Measurements from ENCODE around the gene MRPL47.

MRPL47 gene

GRCh38 chr3:179613807-179614206 is 9.4 kb upstream of the MRPL47 start:
- Histone ChIP-seq H3K27me3 (ENCODE audit: low read depth, low read length) (no peaks in the 10 kb centered on the region), H3K9ac (ENCODE audit: low read length) (no peak overlapping the region), H3K4me3 (ENCODE audit: low read length) (no peak overlapping the region), H4K20me1 (ENCODE audit: insufficient read depth, low read length) (no peaks in the 10 kb centered on the region), H3K27ac (ENCODE audit: low read length) (no peak overlapping the region), H3K4me2 (ENCODE audit: low read length) (no peak overlapping the region), H3K36me3 (replicated peaks; ENCODE audit: low read depth, low read length) (peaks cover 3% of the 10 kb centered on the region), H2AFZ (ENCODE audit: low read depth, low read length) (no peak overlapping the region), H3K9me3 (ENCODE audit: insufficient read depth, low read length) (no peaks in the 10 kb centered on the region), H3K4me1 (ENCODE audit: low read length) (peaks cover 17% of the 10 kb centered on the region), H3K79me2 (ENCODE audit: low read length) (peaks cover 27% of the 10 kb centered on the region)
- no peak for TF ChIP-seq EZH2phosphoT487 (IDR thresholded peaks at IDR 0.05; ENCODE audit: low read depth)
- TF ChIP-seq CTCF (IDR thresholded peaks at IDR 0.05; ENCODE audit: low read depth, low read length) = no peak

- Histone ChIP-seq H3K36me3 (replicated peaks; ENCODE audit: low read depth, low read length) (no peaks in the 10 kb centered on the region), H3K27me3 (ENCODE audit: low read depth, low read length) (no peaks in the 10 kb centered on the region), H3K4me3 (ENCODE audit: low read length) (no peak overlapping the region), H3K9ac (ENCODE audit: low read length) (no peak overlapping the region), H3K9me3 (ENCODE audit: insufficient read depth, low read length) (no peaks in the 10 kb centered on the region), H3K79me2 (ENCODE audit: low read length) (peaks cover 46% of the 10 kb centered on the region), H3K4me1 (ENCODE audit: low read length) (peaks cover 42% of the 10 kb centered on the region), H3K27ac (ENCODE audit: low read length) (no peak overlapping the region), H2AFZ (ENCODE audit: low read depth, low read length) (no peak overlapping the region), H4K20me1 (ENCODE audit: insufficient read depth, low read length) (no peaks in the 10 kb centered on the region), H3K4me2 (ENCODE audit: low read length) (no peak overlapping the region)
- TF ChIP-seq EZH2phosphoT487 (IDR thresholded peaks at IDR 0.05; ENCODE audit: low read depth) (no peak), CTCF (IDR thresholded peaks at IDR 0.05; ENCODE audit: low read depth, low read length) (no peak)
Observed at GRCh38 chr3:179610066-179610465, 5.6 kb upstream of the MRPL47 start.

- peak overlapping the region; percentile 85 for H3K4me2 ChIP-seq (ENCODE audit: low read length)
- H3K4me1 ChIP-seq (ENCODE audit: low read length) = peaks cover 42% of the 10 kb centered on the region
- TF ChIP-seq EZH2phosphoT487 (IDR thresholded peaks at IDR 0.05; ENCODE audit: low read depth) (no peak), CTCF (IDR thresholded peaks at IDR 0.05; ENCODE audit: low read depth, low read length) (no peak)
- peak overlapping the region; percentile 67 for H3K4me3 ChIP-seq (ENCODE audit: low read length)
- H3K27ac ChIP-seq (ENCODE audit: low read length) = peak overlapping the region; percentile 84
- no peaks in the 10 kb centered on the region for H4K20me1 ChIP-seq (ENCODE audit: insufficient read depth, low read length)
- peak overlapping the region; percentile 53 for H3K9ac ChIP-seq (ENCODE audit: low read length)
- H2AFZ ChIP-seq (ENCODE audit: low read depth, low read length) = no peak overlapping the region
- H3K27me3 ChIP-seq (ENCODE audit: low read depth, low read length) = no peaks in the 10 kb centered on the region
- H3K36me3 ChIP-seq (replicated peaks; ENCODE audit: low read depth, low read length) = no peaks in the 10 kb centered on the region
- H3K9me3 ChIP-seq (ENCODE audit: insufficient read depth, low read length) = no peaks in the 10 kb centered on the region
- H3K79me2 ChIP-seq (ENCODE audit: low read length) = peaks cover 54% of the 10 kb centered on the region
Observed at GRCh38 chr3:179608931-179609720, 4.7 kb upstream of the MRPL47 start.

GRCh38 chr3:179606534-179607085 is 2.2 kb upstream of the MRPL47 start:
- H3K4me1 ChIP-seq (ENCODE audit: low read length) = peaks cover 39% of the 10 kb centered on the region
- H2AFZ ChIP-seq (ENCODE audit: low read depth, low read length) = no peak overlapping the region
- no peaks in the 10 kb centered on the region for H3K9me3 ChIP-seq (ENCODE audit: insufficient read depth, low read length)
- H3K4me3 ChIP-seq (ENCODE audit: low read length) = peak overlapping the region; percentile 86
- peak overlapping the region; percentile 90 for H3K4me2 ChIP-seq (ENCODE audit: low read length)
- no peak overlapping the region for H3K9ac ChIP-seq (ENCODE audit: low read length)
- no peaks in the 10 kb centered on the region for H4K20me1 ChIP-seq (ENCODE audit: insufficient read depth, low read length)
- TF ChIP-seq EZH2phosphoT487 (IDR thresholded peaks at IDR 0.05; ENCODE audit: low read depth) (no peak), CTCF (IDR thresholded peaks at IDR 0.05; ENCODE audit: low read depth, low read length) (no peak)
- peaks cover 65% of the 10 kb centered on the region for H3K79me2 ChIP-seq (ENCODE audit: low read length)
- peak overlapping the region; percentile 68 for H3K27ac ChIP-seq (ENCODE audit: low read length)
- no peaks in the 10 kb centered on the region for H3K27me3 ChIP-seq (ENCODE audit: low read depth, low read length)
- H3K36me3 ChIP-seq (replicated peaks; ENCODE audit: low read depth, low read length) = peaks cover under 1% of the 10 kb centered on the region
